GM21786 (cell line): ENCODE results near the gene ARFGAP3.

Source experiments
- ATAC-seq: cut with Tn5 transposase; IDR thresholded peaks from one replicate; pipeline ENCODE4 v1.9.1; 2021; ENCODE audit not compliant: unreplicated experiment

ARFGAP3 gene

DNA sequence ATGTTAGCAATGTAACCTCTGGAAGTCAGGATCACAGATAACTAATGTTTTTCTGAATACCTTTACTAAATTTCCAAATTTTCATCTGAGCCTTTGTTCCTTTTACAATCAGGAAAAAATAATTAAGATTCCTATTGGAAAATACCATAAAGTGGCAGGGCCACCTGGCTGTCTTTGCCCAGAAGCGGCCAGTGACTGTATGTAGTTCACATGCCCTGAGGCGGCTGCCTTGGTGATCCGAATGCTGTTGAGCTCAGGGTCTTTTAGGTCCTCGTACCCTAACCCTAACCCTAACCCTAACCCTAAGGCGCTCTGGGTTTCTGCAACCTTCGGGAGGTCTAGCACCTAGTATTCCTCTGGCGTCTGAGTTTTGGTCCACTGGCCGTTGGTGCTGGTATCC is 8.5 kb upstream of the ARFGAP3 start:
- ATAC-seq: no peak

DNA sequence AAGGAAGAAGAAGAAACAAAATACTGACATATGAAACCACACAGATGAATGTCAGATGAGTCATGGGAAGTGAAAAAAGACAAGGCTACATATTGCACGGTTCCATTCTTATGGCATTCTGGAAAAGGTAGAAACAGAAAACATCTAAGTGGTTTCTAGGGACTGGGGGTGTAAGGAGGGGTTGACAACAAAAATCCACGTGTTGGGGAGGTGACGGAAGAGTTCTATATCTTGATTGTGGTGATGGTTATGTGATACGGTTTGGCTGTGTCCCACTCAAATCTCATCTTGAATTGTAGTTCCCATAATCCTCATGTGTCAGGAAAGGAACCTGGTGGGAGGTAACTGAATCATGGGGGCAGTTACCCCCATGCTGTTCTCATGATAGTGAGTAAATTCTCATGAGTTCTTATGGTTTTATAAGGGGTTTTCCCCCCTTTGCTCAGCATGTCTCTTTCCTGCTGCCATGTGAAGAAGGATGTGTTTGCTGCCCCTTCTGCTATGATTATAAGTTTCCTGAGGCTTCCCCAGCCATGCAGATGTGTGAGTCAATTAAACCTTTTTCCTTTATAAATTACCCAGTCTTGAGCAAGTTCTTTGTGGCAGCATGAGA is 6.4 kb upstream of the ARFGAP3 start:
- no peak for ATAC-seq

DNA sequence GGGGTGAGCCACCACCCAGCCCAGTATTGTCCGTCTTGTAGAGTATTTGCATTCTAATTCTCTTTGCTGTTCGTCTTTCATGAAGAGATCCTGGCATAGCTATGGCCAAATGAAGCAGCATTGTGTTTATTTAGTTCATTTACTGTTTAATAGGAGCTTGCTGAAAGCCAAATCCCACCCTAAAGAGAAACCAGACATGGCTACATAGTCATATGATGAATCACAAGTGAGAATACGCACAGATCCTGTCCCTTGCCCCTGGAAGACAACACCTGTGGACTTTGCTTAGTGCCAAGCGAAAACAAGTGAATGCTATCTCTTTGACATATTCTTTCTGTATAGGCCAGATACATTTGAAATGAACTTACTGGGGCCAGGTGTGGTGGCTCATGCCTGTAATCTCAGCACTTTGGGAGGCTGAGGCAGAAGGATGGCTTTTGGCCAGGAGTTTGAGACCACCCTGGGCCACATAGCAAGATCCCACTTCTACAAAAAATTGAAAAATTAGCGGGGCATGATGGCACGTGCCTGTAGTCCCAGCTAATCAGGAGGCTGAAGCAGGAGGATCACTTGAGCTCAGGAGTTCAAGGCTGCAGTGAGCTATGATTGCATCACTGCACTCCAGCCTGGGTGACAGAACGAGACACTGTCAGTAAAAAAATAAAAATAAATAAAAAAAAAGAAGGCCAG is 5.1 kb upstream of the ARFGAP3 start:
- no peak for ATAC-seq

DNA sequence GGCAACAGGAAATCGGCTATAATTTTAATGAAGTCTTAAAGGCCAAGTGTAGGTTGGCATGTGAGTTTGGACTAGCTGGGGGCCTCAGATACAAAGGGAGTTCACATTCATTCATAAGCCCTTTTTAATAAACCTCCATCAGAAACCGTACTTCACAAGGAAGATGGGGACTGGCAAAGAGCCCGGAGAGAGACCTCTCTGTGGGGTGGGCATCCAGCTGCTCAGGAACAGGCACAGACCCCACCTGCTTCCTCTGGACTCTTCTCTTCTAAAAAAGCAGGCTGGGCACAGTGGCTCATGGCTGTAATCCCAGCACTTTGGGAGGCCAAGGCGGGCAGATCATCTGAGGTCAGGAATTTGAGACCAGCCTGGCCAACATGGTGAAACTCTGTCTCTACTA is 3.9 kb upstream of the ARFGAP3 start:
- no peak for ATAC-seq

DNA sequence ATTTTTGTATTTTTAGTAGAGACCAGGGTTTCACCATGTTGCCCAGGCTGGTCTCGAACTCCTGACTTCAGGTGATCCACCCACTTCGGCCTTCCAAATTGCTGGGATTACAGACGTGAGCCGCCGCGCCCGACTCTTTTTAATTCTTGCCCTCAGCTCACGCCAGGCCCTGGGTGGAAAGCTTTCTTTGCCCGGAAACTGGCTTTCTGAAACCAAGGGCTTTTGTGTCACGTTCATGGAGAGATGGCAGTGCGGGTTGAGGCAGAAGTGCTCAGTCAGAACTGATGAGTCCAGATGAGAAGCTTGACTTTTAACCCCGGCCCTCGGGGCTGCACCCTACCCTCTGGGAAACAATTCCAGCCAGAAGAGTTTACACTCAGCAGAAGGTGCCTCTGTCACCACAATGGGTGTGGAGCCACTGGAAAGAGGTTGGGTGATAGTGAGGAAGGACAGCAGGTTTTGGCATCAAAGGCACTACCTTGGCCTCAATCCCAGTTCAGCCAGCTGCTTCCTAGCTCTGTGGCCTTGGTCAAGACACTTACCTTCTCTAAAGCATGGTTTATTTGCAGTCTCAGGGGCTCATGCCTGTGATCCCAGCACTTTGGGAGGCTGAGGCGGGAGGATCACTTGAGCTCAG is 890 bp upstream of the ARFGAP3 start:
- ATAC-seq: no peak

DNA sequence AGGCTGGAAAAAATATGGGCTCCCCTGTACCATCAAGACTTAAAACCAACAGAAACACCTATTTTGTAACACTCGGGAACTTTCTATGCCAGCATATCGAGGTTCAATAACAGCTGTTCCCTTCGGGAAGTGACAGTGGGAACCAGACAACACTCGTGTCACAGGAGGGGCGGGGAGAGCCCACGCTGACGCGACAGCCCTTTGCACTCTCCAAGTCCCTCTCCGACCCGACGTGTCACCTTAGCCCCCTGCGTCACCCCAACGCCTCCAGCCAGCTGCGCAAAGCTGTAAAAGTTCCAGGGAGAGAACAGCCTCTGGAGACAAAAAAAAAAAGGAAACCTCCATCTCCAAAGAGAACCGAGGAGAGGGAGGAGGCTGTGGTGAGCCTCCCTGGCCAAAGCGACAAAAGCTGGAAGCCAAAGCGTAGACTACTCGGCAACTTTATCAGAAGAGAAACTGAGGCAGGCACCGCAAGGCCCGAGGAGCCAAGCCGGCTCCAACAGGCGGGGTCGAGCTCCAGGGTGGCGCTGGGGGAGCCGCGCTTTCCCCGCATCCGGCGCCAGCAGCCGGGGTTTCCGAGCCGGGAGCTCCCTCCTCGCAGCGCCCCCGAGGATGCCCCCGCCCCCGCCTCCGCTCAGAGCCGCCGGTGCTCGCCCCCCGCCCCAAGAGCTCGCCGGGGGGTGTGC is 751 bp downstream of the ARFGAP3 start:
- peak; percentile 17 for ATAC-seq

DNA sequence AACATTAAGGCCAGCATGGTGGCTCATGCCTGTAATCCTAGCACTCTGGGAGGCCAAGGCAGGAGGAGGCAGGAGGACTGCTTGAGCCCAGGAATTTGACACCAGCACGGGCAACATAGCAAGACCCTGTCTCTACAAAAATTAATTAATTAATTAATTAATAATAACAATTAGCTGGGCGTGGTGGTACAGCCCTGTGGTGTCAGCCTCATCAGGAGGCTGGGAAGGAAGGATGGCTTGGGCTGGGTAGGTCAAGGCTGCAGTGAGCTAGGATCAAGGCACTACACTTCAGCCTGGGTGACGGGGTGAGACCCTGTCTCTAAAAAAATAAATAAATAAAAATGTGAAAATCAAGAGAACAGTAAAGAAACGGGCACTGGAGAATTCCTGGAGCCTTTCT is 1.4 kb downstream of the ARFGAP3 start:
- ATAC-seq: no peak

DNA sequence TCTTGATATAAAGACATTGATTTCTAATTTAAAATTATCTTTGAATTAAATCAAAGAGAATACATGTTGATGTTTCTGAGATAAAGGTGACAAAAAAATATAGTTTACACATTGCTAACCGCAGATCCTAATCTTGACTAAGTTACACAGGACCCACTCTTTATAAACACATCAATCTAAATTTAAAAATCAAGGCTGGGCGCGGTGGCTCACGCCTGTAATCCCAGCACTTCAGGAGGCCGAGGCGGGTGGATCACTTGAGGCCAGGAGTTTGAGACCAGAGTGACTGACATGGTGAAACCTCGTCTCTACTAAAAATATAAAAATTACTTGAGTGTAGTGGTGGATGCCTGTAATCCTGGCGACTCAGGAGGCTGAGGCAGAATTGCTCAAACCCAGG is 1.9 kb downstream of the ARFGAP3 start:
- ATAC-seq: no peak

DNA sequence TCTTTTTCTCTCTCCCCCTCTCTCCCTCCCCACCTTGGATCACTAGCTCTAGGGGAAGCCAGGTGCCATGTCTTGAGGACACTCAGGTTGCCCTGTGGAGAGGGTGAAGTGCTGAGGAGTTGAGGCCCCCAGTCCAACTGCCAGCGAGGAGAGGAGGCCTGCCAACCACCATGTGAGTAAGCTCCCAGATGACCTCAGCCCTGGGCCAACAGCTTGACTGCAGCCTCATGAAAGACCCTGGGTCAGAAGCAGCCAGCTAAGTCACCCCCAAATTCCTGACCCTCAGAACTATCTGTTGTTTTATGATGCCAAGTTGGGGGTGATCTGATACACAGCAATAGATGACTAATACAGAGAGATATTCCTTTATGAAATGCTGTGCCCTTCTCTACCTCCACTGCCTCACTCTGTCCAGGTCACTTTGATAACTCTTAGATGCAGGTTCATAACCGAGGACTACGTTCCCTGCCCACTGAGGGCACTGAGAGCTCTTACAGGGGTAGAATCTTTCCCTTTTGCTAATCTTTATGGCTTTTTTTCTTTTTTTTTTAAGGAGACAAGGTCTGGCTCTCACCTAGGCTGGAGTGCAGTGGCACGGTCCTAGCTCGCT is 8.0 kb downstream of the ARFGAP3 start:
- no peak for ATAC-seq

DNA sequence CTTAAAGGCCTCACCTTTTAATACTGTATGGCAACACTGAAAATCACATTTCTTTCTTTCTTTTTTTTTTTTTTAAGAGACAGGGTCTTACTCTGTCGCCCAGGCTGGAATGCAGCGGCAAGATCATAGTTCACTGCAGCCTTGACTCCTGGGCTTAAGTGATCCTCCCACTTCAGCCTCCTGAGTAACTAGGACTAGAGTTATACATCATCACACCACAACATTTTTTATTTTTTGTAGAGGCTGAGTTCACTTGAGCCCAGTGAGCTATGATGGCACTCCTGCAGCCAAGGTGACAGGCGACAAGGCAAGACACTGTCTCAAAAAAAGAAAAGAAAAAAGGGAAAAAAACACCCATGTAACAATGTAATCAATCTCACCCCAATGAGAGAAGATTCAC is 10.0 kb downstream of the ARFGAP3 start:
- no peak for ATAC-seq

DNA sequence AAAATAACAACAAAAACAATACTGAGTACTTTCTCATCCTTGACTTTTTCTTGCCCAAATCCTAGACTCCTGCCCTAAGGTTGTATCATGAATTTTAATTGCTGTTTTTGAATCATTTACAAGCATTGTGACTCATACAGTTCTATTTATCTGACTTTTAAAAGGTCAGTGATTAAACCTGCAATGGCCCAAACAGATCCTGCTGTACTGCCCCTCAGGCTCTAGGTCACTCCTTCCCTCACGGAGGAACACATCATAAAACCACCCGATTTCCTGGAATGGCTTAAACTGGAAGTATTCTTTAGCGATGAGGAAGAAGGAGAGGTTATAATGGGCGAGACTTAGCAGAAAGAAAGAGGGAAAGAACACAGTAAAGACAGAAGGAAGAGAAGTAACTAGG is 12.3 kb downstream of the ARFGAP3 start:
- ATAC-seq: no peak

DNA sequence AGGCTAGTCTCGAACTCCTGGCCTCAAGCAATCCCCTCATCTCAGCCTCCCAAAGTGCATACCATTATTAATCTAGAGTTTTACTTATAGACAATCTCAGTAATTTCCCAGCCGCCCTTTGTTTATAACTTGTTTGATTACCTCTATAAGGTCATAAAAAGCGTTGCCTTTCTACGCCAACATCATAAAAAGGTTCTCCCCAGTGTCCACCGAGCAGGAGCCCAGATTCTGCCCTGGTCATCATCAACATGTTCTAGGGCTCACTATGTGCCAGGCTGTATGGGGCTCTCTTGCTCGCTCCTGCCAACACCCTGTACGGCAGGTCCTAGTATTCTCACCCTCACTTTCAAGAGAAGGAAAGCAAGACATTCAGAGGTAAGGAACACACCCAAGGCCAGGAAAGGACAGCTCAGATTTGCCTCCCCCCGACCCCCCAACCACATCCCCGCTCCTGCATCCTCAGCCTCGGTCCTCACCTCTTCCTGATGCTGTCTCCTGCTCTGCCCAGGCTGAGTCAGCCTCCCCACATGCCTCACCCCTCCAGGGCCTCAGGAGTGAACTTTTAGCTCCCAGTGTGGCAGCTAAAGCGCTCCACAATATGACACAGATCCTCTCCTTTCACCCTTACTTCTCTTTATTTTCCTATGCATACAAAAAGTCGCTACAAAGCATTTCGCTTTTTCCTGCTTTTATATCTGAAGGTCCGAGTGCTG is 14.3 kb downstream of the ARFGAP3 start:
- ATAC-seq: no peak

DNA sequence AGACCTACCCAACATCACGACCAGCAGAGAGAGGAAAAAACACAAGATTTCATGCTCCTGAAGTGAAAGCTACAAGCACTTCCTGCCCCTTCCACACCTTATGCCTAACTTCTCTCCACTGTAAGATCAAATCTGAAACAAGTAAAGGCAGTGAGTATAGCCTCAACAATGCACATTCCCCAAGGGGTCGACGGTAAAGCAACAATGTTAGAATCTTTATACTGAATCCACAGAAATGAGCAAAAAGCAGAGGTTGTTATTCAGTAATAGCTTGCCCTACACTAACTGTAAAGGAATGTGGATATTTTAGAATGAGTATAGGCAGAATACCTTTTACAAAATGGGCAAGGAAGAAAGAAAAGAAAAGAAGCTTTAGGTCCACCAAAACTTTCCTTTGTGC is 15.6 kb downstream of the ARFGAP3 start:
- no peak for ATAC-seq

DNA sequence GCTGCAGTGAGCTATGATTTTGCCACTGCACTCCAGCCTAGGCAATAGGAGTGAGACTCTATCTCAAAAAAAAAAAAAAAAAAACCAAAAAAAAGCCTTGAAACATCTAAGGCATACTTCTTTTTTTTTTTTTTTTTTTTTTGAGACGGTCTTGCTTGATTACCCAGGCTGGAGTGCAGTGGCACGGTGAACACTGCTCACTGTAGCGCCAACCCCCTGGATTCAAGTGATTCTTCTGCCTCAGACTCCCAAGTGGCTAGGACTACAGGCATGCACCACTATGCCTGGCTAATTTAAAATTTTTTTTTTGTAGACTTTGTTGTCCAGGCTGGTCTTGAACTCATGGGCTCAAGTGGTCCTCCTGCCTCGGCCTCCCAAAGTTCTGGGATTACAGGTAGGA is 19.5 kb downstream of the ARFGAP3 start:
- no peak for ATAC-seq

DNA sequence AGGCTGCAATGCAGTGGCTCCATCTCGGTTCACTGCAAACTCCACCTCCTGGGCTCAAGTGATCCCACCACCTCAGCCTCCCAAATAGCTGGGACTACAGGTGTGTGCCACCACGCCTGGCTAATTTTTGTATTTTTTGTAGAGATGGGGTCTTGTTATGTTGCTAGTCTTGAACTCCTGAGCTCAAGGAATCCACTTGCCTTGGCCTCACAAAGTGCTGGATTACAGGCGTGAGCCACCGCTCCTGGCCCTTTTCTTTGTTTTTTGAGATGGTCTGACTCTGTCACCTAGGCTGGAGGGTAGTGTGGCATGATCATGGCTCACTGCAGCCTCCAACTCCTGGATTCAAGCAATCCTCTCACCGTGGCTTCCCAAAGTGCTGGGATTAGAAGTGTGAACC is 21.0 kb downstream of the ARFGAP3 start:
- no peak for ATAC-seq

DNA sequence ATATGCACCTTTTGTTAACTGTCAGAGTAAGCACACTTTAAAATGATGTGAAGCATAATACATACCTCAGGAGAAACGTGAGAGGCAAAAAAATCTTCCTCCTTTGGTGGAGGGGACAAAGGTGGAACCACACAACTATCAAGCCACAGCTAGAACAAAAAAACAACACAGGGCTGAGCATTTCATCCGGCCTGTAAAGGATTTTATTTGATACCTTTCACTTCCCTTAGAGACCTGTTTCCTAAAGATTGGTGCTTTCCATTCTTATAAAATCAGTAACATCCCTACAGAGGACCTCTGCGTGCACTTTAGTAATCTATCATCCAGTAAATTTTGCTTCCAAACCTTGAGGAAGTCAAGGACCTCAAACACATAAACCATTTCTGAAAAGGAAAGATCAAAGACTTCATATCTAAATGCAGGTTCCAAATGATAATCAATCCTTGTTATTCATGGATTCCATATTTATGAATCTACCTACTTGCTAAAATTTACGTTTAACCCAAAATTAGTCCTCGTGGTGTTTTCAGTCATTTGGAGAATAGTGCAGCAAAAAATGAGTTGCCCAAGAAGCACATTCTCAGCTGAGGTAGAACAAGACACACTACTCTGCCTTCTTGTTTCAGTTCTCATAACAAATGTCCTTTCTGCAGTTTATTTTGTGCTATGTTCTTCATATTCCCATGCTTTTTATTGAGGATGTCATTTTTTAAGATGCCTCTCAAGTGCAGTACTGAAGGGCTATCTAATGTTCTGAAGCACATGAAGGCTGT is 22.7 kb downstream of the ARFGAP3 start:
- ATAC-seq: no peak

DNA sequence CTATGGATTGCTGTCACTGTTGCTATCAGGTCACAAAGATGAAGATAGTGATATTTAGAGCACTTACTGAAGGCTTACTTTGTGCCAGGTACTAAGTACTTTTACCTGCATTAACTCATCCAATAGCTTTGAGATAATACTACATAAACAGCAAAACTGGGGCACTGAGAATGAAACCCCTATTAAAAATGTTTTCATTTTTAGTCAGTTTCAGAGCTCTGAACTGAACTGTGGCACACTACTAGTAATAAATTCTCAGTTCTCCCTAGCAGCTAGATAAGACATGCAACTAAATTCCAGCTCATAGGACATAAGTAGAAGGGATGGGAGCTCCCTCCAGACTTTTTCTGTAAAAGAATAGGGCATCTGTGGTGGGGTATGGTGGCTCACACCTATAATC is 24.0 kb downstream of the ARFGAP3 start:
- no peak for ATAC-seq

DNA sequence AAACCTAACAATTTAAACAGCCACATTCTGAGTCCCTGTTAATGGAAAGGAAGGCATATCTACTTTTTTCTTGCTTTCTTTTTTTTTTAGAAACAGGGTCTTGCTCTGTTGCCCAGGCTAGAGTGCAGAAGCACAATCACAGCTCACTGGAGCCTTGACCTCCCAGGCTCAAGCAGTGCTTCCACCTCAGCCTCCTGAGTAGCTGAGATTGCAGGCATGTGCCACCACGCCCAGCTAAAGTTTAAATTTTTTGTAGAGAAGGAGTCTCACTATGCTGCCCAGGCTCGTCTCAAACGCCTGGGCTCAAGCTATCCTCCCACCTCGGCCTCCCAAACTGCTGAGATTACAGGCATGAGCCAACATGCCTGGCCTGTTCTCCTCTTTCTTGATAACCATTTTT is 25.4 kb downstream of the ARFGAP3 start:
- no peak for ATAC-seq

DNA sequence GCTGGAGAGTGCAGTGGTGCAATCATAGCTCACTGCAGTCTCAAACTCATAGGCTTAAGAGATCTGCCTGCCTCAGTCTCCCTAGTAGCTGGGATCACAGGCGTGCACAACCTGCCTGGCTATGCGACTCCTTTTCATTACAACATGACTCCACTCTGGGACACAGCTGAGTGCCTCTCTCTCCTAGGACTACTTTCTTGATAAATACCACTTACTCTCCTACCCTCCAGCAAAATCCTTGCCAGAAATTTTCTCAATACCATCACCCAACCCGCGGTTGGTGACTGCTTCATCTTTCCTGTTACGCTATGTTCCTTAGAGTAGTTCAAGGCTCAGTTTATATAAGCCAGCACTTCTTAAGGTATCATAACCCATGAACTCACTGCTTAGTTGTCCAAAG is 26.9 kb downstream of the ARFGAP3 start:
- no peak for ATAC-seq

DNA sequence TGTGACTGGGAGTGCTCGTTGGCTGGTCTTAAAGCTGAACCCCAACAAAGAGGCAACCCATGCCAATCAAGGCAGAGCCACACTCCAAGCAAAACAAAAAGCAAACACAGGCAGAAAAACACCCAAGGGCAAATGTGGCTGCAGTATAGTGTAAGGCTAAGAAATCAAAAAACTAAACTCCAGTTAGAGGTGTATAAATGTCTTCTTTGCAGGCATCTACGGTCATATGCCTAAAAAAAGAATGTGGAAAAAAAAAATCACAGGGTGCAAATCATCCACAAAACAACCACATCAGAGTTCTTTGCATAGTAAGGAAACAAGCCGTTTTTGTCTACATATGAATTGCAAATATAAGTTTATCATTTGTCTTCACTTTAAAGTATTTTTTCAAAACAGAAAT is 27.8 kb downstream of the ARFGAP3 start:
- no peak for ATAC-seq
